Testis (tissue), 2 donors: ENCODE data around the gene ADISSP.

Experiments used
- POLR2A ChIP-seq: fragments of 450-650 bp; IDR thresholded peaks from one replicate; pipeline ENCODE4 v1.6.1; 2017; ENCODE audit warnings: antibody characterized with exemption, mild to moderate bottlenecking, moderate library complexity
- TF ChIP-seq, protein P1 (sequence below), 3 experiments: fragments of 450-650 bp in 2 of 3; fragments of 200-600 bp in 1 of 3; sonication (generic) in 1 of 3; IDR thresholded peaks; one replicate each; pipeline ENCODE4 v1.5.1; 2016 to 2019; ENCODE audit warnings: antibody characterized with exemption in 3 of 3, mild to moderate bottlenecking in 2 of 3, moderate library complexity in 1 of 3

DNA sequence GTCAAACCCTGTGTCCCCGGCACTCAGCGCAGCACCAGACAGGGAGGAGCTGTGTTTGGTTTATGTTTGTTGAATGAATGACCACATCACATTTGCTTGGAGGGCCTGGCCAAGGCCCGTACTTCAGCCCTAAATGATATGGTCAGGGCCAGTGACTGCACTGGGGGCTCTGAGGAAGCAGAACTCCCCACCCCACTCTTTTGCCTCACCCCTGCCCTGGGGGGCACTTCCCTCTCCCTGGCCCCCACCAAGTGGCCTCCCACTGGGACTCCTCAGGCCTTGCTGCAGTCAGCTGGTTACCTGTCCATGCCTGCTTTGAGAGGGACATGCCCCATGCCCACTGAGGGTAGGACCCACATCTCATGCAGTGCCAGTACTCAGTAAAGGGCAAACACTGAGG is 2.9 kb downstream of the ADISSP start:
- TF ChIP-seq, protein P1, sequence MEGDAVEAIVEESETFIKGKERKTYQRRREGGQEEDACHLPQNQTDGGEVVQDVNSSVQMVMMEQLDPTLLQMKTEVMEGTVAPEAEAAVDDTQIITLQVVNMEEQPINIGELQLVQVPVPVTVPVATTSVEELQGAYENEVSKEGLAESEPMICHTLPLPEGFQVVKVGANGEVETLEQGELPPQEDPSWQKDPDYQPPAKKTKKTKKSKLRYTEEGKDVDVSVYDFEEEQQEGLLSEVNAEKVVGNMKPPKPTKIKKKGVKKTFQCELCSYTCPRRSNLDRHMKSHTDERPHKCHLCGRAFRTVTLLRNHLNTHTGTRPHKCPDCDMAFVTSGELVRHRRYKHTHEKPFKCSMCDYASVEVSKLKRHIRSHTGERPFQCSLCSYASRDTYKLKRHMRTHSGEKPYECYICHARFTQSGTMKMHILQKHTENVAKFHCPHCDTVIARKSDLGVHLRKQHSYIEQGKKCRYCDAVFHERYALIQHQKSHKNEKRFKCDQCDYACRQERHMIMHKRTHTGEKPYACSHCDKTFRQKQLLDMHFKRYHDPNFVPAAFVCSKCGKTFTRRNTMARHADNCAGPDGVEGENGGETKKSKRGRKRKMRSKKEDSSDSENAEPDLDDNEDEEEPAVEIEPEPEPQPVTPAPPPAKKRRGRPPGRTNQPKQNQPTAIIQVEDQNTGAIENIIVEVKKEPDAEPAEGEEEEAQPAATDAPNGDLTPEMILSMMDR (IDR thresholded peaks at IDR 0.05): no peak
- TF ChIP-seq POLR2A: no peak
